ENCODE measurements around the gene KRTAP24-1. TPM values are rescaled to one million over a fixed set of nuclear protein-coding genes. Genes with fewer than 3 reads are reported as not detected.

The KRTAP24-1 gene
- total and polyA plus RNA-seq, 12 donors: not detected

- Histone ChIP-seq H3K4me1 (peaks cover 0 to 26% (median 9%) of the 10 kb centered on the region in 9 donors), H3K9me3 (peaks cover 0 to 10% (median 0%) of the 10 kb centered on the region in 11 donors), H3K36me3 (no peaks in the 10 kb centered on the region), H3K27ac (no peak overlapping the region), H3K27me3 (no peaks in the 10 kb centered on the region), H3K4me3 (no peak overlapping the region)
- ATAC-seq: no peak
- intact Hi-C loops (cut with DNase I): no loop called here
- DNase-seq: no peak
- 98% methylated on average over 1 of the region's 1 CpG for WGBS, 2 donors
- TF ChIP-seq, protein P1, sequence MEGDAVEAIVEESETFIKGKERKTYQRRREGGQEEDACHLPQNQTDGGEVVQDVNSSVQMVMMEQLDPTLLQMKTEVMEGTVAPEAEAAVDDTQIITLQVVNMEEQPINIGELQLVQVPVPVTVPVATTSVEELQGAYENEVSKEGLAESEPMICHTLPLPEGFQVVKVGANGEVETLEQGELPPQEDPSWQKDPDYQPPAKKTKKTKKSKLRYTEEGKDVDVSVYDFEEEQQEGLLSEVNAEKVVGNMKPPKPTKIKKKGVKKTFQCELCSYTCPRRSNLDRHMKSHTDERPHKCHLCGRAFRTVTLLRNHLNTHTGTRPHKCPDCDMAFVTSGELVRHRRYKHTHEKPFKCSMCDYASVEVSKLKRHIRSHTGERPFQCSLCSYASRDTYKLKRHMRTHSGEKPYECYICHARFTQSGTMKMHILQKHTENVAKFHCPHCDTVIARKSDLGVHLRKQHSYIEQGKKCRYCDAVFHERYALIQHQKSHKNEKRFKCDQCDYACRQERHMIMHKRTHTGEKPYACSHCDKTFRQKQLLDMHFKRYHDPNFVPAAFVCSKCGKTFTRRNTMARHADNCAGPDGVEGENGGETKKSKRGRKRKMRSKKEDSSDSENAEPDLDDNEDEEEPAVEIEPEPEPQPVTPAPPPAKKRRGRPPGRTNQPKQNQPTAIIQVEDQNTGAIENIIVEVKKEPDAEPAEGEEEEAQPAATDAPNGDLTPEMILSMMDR (IDR thresholded peaks at IDR 0.05): no peak
These were observed 50.7 kb downstream of the KRTAP24-1 start for GRCh38 chr21:30232011-30232410.

Other genes with a start within 250 kb of the KRTAP24-1 start
- not detected for gene CLDN17, start 116.1 kb downstream of the KRTAP24-1 start, total RNA-seq
- not detected for gene CLDN17, start 116.1 kb downstream of the KRTAP24-1 start, polyA plus RNA-seq
- not detected for gene CLDN8, start 66.9 kb downstream of the KRTAP24-1 start, total RNA-seq
- gene CLDN8, start 66.9 kb downstream of the KRTAP24-1 start, polyA plus RNA-seq: not detected
- gene KRTAP25-1, start 6.6 kb upstream of the KRTAP24-1 start, total RNA-seq: not detected
- not detected for gene KRTAP25-1, start 6.6 kb upstream of the KRTAP24-1 start, polyA plus RNA-seq
- not detected for gene KRTAP26-1, start 37.4 kb upstream of the KRTAP24-1 start, total RNA-seq
- gene KRTAP26-1, start 37.4 kb upstream of the KRTAP24-1 start, polyA plus RNA-seq: not detected
- gene KRTAP27-1, start 54.7 kb upstream of the KRTAP24-1 start, total RNA-seq: not detected
- not detected for gene KRTAP27-1, start 54.7 kb upstream of the KRTAP24-1 start, polyA plus RNA-seq
- gene KRTAP23-1, start 65.7 kb upstream of the KRTAP24-1 start, total RNA-seq: not detected
- not detected for gene KRTAP23-1, start 65.7 kb upstream of the KRTAP24-1 start, polyA plus RNA-seq
- not detected for gene KRTAP13-2, start 89.3 kb upstream of the KRTAP24-1 start, total RNA-seq
- not detected for gene KRTAP13-2, start 89.3 kb upstream of the KRTAP24-1 start, polyA plus RNA-seq
- not detected for gene KRTAP13-1, start 113.1 kb upstream of the KRTAP24-1 start, total RNA-seq
- gene KRTAP13-1, start 113.1 kb upstream of the KRTAP24-1 start, polyA plus RNA-seq: not detected
- not detected for gene KRTAP13-3, start 143.0 kb upstream of the KRTAP24-1 start, total RNA-seq
- gene KRTAP13-3, start 143.0 kb upstream of the KRTAP24-1 start, polyA plus RNA-seq: not detected
- gene KRTAP13-4, start 147.3 kb upstream of the KRTAP24-1 start, total RNA-seq: not detected
- not detected for gene KRTAP13-4, start 147.3 kb upstream of the KRTAP24-1 start, polyA plus RNA-seq
- not detected for gene KRTAP15-1, start 157.3 kb upstream of the KRTAP24-1 start, total RNA-seq
- not detected for gene KRTAP15-1, start 157.3 kb upstream of the KRTAP24-1 start, polyA plus RNA-seq
- gene KRTAP19-1, start 197.4 kb upstream of the KRTAP24-1 start, total RNA-seq: not detected
- not detected for gene KRTAP19-1, start 197.4 kb upstream of the KRTAP24-1 start, polyA plus RNA-seq
- not detected for gene KRTAP19-2, start 204.5 kb upstream of the KRTAP24-1 start, total RNA-seq
- gene KRTAP19-2, start 204.5 kb upstream of the KRTAP24-1 start, polyA plus RNA-seq: not detected
- not detected for gene KRTAP19-3, start 209.1 kb upstream of the KRTAP24-1 start, total RNA-seq
- not detected for gene KRTAP19-3, start 209.1 kb upstream of the KRTAP24-1 start, polyA plus RNA-seq
- not detected for gene KRTAP19-4, start 214.2 kb upstream of the KRTAP24-1 start, total RNA-seq
- not detected for gene KRTAP19-4, start 214.2 kb upstream of the KRTAP24-1 start, polyA plus RNA-seq
- gene KRTAP19-5, start 219.2 kb upstream of the KRTAP24-1 start, total RNA-seq: not detected
- gene KRTAP19-5, start 219.2 kb upstream of the KRTAP24-1 start, polyA plus RNA-seq: not detected